K562 (cell line): ENCODE data around the gene EXOG.

Source experiments
- FOSL1 ChIP-seq: fragments of 200-800 bp; sonication (Bioruptor generic); conservative IDR thresholded peaks from 2 replicates; pipeline ENCODE4 v1.6.1; 2016; ENCODE audit warnings: missing genetic modification characterization, missing compliant biosample characterization
- TF ChIP-seq, protein P1 (sequence below): sonication (generic); formaldehyde crosslinking; IDR thresholded peaks from 2 replicates; pipeline ENCODE4 v1.5.0; 2020; ENCODE audit warnings: missing genetic modification reagents

DNA sequence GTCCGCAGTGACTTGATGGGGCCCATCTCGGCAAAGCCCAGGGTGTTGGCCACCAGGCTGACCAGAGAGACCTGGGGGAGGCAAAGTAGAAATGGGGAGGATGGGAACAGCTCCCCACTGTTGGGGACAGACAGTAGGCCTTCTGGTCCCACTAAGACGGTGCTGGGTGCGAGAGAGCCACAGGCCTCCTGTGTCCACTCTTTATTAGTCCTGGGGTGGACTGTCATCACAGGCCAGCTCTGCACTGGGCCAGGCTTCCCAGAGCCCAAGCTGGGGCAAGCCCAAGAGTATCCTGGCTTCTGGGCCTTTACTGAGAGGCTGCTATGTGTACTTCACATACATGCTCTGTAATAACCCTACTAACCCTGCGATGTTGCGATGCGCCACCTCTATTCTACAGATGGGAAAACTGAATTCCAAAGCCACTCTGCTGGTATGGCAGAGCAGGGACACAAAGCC lies 66.4 kb downstream of the EXOG start:
- TF ChIP-seq, protein P1, sequence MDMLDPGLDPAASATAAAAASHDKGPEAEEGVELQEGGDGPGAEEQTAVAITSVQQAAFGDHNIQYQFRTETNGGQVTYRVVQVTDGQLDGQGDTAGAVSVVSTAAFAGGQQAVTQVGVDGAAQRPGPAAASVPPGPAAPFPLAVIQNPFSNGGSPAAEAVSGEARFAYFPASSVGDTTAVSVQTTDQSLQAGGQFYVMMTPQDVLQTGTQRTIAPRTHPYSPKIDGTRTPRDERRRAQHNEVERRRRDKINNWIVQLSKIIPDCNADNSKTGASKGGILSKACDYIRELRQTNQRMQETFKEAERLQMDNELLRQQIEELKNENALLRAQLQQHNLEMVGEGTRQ (CRISPR knock-in tag): no peak
- TF ChIP-seq FOSL1: no peak
